GM12801 (cell line): ENCODE data around the gene CSMD2.

Experiments
- CTCF ChIP-seq: IDR thresholded peaks from one replicate; pipeline ENCODE4 v1.5.1; 2011; ENCODE audit warnings: control low read depth; ENCODE audit not compliant: insufficient read length; ENCODE audit errors: extremely low read depth

The CSMD2 gene

GRCh38 chr1:34149501-34149900, 15.5 kb downstream of the CSMD2 start:
- no peak for TF ChIP-seq CTCF

- TF ChIP-seq CTCF = no peak
Observed at GRCh38 chr1:34147301-34147700, 17.7 kb downstream of the CSMD2 start.

GRCh38 chr1:34144766-34145165, 20.3 kb downstream of the CSMD2 start:
- TF ChIP-seq CTCF = no peak

GRCh38 chr1:34143975-34144374, 21.1 kb downstream of the CSMD2 start:
- no peak for TF ChIP-seq CTCF

- TF ChIP-seq CTCF = no peak
Observed at GRCh38 chr1:34140011-34140676, 24.9 kb downstream of the CSMD2 start.

GRCh38 chr1:34137411-34137810, 27.6 kb downstream of the CSMD2 start:
- TF ChIP-seq CTCF = no peak

GRCh38 chr1:34132161-34132420, 32.9 kb downstream of the CSMD2 start:
- TF ChIP-seq CTCF = no peak
